Fibroblast of skin of abdomen (primary cell): ENCODE measurements around the gene SNX9.
A peak's percentile ranks its signal among the peaks of the same experiment; 100 is the strongest.
"Not testable (repeated sequence)": the region's sequence is repeated elsewhere in the genome, so short reads cannot be mapped to it uniquely, and the experiment has no call there.

Experiments used
- DNase-seq: peaks from one replicate; pipeline ENCODE4 v3.0.0-alpha.2; 2013

The SNX9 gene

GRCh38 chr6:157956171-157956730, 133.2 kb downstream of the SNX9 start:
- no peak for DNase-seq

DNA sequence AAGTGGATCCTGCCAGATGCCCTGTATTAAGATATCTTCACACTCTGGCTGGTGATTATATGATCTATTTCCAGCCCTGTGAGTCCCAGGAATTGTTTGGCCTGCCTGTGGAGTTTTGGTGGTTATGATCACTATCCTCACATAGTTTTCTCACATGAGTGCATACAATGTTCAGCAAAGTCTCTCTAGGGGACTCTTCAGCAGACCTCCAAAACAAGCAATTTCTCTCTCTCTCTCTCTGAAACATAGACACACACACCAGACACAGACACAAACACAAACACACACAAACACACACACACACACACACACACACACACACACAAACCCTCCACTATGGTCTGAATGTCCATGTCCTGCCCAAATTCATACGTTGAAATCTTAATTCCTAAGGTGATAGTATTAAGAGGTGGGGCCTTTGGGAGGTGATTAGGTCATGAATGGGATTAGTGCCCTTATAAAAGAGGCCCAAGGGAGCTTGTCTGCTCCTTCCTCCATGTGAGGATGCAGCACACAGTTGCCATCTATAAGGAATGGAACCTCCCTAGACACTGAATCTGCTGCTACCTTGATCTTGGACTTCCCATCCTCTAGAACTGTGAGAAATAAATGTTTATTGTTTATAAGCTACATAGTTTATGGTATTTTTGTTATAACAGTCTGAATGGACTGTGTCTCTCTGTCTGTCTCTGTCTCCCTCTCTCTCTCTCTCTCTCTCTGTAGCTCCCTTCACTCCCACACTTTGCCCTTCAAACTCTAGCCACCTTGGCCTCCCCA, 136.6 kb downstream of the SNX9 start:
- no peak for DNase-seq

DNA sequence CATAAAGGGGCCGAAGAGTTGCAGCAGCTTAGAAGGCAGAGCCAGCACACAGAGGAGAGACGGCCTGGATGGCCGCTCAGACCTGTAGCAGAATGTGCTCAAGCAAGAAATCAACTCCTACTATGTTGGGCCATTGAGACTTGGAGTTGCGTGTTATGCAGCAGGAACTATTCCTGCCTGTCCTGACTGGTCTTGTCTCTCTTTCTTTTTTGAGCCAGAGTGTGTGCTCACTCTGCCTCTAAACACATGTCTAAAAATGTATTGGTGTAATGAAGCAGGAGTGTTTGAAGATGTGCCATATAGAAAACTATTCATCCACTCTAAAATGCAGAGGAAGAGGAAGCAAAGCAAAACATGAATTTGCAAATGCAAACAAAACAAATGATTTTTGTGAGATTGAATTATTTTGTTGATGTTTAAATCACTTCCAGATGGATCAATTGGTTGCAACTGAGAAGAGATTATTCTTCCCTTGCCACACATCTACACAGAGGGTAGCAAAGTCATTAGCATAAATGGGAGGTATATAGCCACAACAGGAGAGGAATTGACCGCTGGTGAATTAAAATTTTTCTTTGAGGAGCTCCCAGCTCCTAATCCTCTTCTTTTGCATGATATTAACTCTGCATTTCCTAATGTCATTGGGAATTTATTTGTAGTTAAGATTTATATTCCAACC, 138.2 kb downstream of the SNX9 start:
- no peak for DNase-seq

- no peak for DNase-seq
Observed at GRCh38 chr6:157961832-157962575, 139.0 kb downstream of the SNX9 start.

- DNase-seq = peak; percentile 67
Observed at GRCh38 chr6:157962601-157963302, 139.7 kb downstream of the SNX9 start.

DNA sequence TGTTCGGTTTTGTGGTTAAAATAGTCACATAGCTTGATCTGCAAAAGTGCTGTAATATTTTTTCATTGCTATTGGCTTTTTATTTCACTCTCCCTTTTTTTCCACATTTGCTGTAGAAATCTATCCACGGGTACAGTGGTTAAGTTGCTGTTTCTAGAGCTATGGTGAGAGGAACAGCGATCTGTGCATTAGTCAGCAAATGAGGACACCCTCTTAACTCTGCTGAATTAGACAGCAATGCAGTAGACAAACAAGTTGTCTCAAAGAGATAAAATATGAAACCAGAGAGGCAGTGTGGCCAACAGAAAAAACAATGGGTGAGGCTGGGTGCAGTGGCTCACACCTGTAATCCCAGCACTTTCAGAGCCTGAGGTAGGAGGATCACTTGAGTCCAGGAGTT, 141.1 kb downstream of the SNX9 start:
- DNase-seq = no peak

DNA sequence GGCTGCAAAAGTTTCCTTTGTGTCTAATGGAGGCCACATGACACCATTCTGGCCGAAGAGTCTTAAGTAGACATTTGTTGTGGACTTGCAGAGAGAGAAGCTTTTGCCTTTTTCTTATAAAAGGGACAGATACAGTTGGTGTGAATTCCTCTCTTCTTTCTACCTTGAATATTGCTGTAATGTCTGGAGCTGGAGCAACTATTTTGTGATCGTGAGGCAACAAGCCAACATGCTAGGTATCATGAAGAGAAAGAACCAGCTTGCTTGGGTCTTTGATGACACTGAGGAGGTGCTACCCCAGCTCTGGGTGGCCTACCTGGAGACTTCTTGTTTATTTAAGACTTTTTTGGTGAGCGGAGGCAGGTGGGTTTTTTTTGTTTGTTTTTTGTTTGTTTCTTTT, 142.3 kb downstream of the SNX9 start:
- no peak for DNase-seq

DNA sequence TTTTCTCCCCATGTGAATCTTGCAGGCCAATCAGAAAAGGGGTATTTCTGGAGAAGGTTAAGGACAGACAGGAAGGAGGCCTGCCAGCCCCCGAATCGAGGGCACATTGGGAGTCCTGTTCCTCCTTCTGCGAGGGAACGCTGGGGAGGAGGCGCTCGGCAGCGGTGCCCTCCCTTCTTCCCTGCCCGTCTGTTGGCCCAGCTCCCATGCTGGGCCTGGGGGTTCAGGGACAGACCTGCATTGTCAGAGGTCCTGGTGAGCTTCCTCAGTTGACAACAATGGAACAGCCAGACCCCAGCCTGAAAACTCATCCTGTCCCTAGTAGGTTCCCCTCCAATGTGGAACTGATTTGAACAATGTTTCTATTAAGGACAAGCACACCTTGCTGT, 143.5 kb downstream of the SNX9 start:
- DNase-seq = no peak

DNA sequence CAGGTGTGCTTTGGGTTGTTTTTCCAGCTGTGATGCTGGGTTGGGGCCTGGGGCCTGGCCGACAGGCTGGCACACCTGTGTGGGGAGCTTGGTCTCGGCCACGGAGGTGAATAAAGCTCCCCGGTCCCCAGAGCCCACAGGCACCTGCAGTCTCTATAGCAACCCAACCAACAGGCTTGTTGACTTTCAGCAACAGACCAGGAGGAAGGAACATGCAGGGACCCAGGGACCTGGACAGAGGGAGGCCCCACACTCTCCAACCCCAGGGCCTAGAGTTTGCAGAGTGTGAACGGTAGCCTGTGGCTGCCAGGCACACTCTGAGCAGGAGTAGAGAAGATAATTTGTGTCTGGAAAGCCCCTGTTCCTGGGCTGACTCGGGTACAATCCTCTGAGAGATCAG, 144.0 kb downstream of the SNX9 start:
- no peak for DNase-seq

DNA sequence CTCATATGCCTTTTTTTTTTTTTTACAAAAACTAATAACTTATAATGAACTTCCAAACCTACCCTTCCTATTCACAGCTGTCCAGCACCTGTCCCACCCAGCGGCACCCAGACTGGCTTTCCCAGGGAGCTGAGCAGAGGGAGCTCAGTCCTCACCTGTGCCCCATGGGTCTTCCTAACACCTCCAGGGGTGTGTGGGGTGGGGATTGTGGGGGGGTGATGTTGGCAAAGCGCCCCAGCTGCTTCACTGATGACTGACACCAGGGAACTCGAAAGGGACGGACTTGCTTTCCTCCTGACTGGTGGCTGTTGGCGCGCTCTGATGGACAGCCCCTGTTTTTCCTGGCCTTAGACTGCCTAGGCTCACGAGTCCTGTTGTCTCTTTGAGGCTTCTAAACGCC, 144.4 kb downstream of the SNX9 start:
- no peak for DNase-seq

DNA sequence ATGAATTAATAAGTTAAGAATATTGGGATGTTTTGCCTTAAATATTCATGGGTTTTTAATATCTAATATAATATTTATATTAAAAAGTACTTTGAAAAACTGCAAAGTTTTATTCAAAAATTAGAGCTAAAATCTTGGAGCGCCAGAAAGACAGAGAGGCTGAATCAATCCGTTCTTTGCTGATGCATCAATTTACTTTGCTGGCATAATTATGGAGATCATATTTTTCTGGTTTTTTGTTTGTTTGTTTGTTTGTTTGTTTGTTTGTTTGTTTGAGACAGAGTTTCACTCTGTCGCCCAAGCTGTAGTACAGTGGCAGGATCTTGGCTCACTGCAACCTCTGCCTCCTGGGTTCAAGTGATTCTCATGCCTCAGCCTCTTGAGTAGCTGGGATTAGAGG, 149.1 kb downstream of the SNX9 start:
- DNase-seq = not testable (repeated sequence)

DNA sequence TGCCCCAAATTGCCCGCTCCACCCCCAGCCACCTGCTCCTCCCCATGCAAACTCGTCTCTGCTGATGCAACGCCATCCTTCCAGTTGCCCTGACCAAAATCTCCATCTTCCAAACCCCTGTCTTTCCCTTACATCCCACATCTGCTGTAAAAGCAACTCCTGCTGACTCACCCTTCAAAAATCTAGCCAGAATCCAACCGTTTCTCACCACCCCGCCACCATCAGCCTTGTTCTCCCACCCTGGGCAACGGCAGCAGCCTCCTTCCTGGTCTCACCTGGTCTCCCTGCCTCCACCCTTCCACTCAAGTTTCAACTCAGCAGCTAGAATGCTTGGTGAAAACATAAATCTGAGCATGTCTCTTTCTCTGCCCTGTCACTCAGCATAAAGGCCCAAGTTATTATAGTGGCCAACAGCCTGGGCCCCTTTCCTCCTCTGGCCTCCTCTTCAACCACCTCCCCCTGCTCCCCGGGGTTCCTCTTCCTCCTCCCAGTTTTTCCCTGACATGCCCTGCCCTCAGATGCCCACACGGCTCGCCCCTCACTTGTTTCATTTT, 151.4 kb downstream of the SNX9 start:
- peak; percentile 74 for DNase-seq

DNA sequence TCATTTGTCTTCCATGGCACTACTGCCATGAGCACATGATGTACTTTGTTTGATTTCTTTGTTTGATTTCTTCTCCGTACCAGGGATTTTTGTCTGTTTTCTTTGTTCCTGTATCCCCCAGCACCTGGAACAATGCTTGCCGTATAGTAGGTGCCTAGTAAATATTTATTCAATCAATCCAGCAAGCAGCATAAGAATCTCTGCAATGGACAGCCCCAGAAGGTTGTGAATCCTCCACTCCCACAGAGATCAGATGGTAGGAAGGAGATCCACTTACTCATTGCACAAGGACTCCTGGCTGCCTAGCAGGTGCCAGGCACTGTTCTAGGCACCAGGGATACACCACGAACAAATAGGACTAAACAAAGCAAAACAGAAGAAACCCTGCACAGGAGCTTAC, 151.9 kb downstream of the SNX9 start:
- DNase-seq = no peak

GRCh38 chr6:157975456-157975855, 152.4 kb downstream of the SNX9 start:
- DNase-seq = no peak

GRCh38 chr6:157976345-157977175, 153.5 kb downstream of the SNX9 start:
- DNase-seq = no peak

DNA sequence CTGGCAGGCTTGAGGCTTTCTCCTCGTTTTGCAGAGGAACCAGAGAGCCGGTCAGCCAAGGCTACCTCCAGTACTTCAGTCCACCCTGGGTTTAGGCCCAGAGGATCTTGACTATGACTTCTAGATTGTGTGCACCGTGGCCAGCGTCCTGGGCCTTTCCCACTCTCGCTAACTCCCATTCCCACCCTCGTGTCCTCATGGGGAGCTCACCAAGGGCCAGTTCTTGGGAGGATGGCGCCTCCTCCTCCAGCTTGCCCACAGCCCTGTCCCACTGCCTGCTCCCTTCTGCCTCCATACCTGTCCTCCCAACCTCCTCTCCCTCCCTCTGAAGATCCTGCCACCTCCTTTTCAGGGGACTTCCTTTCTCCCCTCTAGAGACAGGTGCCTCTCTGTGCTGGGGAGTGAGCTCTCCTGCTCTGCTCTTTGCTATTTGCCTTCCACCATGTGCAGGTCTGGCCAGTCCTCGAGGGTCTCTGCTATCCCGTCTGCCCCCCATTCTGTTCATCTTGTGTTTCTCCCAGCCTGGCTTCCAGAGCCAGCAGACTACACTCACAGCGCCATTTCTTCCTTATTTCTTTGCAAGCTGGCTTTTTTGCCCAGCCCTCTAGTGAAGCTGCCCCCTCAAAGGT, 154.2 kb downstream of the SNX9 start:
- DNase-seq = no peak

DNA sequence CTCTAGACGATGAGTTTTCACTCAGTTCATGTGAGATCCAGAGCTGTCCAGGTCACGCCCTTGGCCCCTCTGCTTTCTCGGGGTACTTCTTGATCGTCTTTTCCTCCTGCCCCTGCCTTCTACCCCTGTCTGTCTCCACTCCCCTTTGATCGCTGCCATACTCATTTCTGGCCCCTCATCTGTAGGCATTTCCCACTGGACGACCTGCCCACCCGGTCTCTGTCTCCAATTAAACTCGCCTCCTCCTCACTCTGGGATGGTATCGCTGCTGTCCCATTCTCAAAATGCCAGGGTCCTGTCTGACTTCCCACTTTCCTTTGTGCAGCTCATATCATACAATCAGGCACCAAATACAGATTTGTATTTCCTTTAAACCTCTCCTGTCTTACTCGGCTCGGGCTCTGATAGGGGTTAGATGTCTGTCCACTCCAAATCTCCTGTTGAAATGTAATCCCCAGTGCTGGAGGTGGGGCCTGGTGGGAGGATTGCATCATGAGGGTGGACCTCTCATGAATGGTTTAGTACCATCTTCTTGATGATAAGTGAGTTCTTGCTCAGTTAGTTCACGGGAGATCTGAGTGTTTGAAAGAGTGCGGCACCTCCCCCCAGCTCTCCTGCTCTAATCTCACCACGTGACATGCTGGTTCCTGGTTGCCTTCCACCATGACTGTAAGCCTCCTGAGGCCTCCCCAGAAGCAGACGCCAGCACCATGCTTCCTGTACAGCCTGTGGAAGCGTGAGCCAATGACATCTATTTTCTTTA, 155.2 kb downstream of the SNX9 start:
- no peak for DNase-seq

- no peak for DNase-seq
Observed at GRCh38 chr6:157980288-157981131, 157.5 kb downstream of the SNX9 start.

DNA sequence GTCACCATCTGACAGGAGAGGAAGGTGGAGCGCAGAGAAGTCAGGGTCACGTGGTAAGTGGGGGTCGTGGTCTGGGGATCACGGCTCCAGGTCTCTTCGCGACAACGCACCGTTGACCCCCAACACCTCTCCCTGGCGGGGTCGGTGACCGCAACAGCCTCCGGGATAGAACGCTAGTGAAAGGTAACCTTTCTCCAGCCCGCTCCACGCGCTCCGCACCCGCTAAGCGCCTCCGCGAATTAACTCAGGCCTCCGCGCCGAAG, 158.0 kb downstream of the SNX9 start:
- DNase-seq = no peak
